PFSK-1 (cell line): ENCODE results near the gene ATP5MG.

Experiments
- FOXP2 ChIP-seq: optimal IDR thresholded peaks from 2 replicates; pipeline ENCODE3; 2011; ENCODE audit warnings: borderline replicate concordance, control low read depth, inconsistent platforms; ENCODE audit not compliant: insufficient read depth; ENCODE audit errors: extremely low read length, extremely low read depth
- POLR2AphosphoS5 ChIP-seq: IDR thresholded peaks from 2 replicates; pipeline ENCODE4 v1.6.1; 2012; ENCODE audit warnings: low read depth, mild to moderate bottlenecking, control low read depth, low read length, moderate library complexity
- REST ChIP-seq, 2 experiments: IDR thresholded peaks; 2 replicates each; pipeline versions ENCODE4 v1.6.1 to v1.8.0; 2011 to 2012; ENCODE audit warnings: low read depth in 2 of 2, low read length in 2 of 2, control low read depth in 1 of 2, inconsistent platforms in 1 of 2, mild to moderate bottlenecking in 1 of 2, moderate library complexity in 1 of 2; ENCODE audit not compliant: insufficient read depth in 1 of 2
- SIN3A ChIP-seq: IDR thresholded peaks from 2 replicates; pipeline ENCODE4 v1.6.1; 2012; ENCODE audit warnings: mild to moderate bottlenecking, low read length, moderate library complexity, borderline replicate concordance; ENCODE audit not compliant: insufficient read depth
- TAF1 ChIP-seq: IDR thresholded peaks from 2 replicates; pipeline ENCODE4 v1.6.1; 2012; ENCODE audit warnings: low read length, control low read depth, borderline replicate concordance; ENCODE audit not compliant: insufficient read depth

ATP5MG gene

GRCh38 chr11:118396097-118396501 lies 5.3 kb upstream of the ATP5MG start:
- TF ChIP-seq POLR2AphosphoS5: no peak
- TF ChIP-seq TAF1: no peak
- no peak for TF ChIP-seq REST (IDR thresholded peaks at IDR 0.05; ENCODE audit: insufficient read depth in 1 of 2, low read depth in 2 of 2, low read length in 2 of 2)
- no peak for TF ChIP-seq FOXP2
- no peak for TF ChIP-seq SIN3A

GRCh38 chr11:118397448-118397847 lies 4.0 kb upstream of the ATP5MG start:
- TF ChIP-seq SIN3A: no peak
- no peak for TF ChIP-seq FOXP2
- no peak for TF ChIP-seq REST (IDR thresholded peaks at IDR 0.05; ENCODE audit: insufficient read depth in 1 of 2, low read depth in 2 of 2, low read length in 2 of 2)
- no peak for TF ChIP-seq TAF1
- no peak for TF ChIP-seq POLR2AphosphoS5

GRCh38 chr11:118398791-118399559 lies 2.4 kb upstream of the ATP5MG start:
- TF ChIP-seq FOXP2 (no peak), TAF1 (no peak), SIN3A (no peak), POLR2AphosphoS5 (no peak), REST (IDR thresholded peaks at IDR 0.05; ENCODE audit: insufficient read depth in 1 of 2, low read depth in 2 of 2, low read length in 2 of 2) (no peak)

- TF ChIP-seq TAF1 (no peak), SIN3A (no peak), POLR2AphosphoS5 (no peak), REST (IDR thresholded peaks at IDR 0.05; ENCODE audit: insufficient read depth in 1 of 2, low read depth in 2 of 2, low read length in 2 of 2) (no peak), FOXP2 (no peak)
Measured at GRCh38 chr11:118401880-118402590, 629 bp downstream of the ATP5MG start.
